ENCODE measurements around the gene LCNL1.

- no peak for TF ChIP-seq CTCF (optimal IDR thresholded peaks at IDR 0.05 in 1 of 3, IDR thresholded peaks at IDR 0.05 in 1 of 3, conservative IDR thresholded peaks at IDR 0.05 in 1 of 3; ENCODE audit: extremely low read depth in 1 of 3, insufficient read depth in 2 of 3, low read length in 3 of 3)
- no peak for TF ChIP-seq EZH2 (IDR thresholded peaks at IDR 0.05; ENCODE audit: low read length)
These were observed 38.2 kb downstream of the LCNL1 start for GRCh38 chr9:137020771-137021567.
